Lower leg skin (tissue), 4 donors: ENCODE data around the gene ANXA11. TPM values are rescaled to one million over a fixed set of nuclear protein-coding genes. Genes with fewer than 3 reads are reported as not detected.
"Not testable (repeated sequence)": the region's sequence is repeated elsewhere in the genome, so short reads cannot be mapped to it uniquely, and the experiment has no call there.

ENCODE experiments used
- DNase-seq, 2 donors: peaks; one replicate each; pipeline ENCODE4 v3.0.0-alpha.2; 2019; ENCODE audit warnings: low spot score in 2 of 2
- H3K4me3 ChIP-seq: fragments of 200-600 bp; sonication (generic); 2 replicates; pipeline ENCODE4 v1.5.1; 2017; ENCODE audit warnings: mild to moderate bottlenecking, low read depth; ENCODE audit not compliant: poor library complexity, severe bottlenecking
- POLR2A ChIP-seq, 2 donors: fragments of 450-650 bp; IDR thresholded peaks; one replicate each; pipeline ENCODE4 v1.6.1; 2016 to 2017; ENCODE audit warnings: antibody characterized with exemption in 2 of 2, mild to moderate bottlenecking in 1 of 2, moderate library complexity in 1 of 2
- WGBS, 2 donors: methylation state at CpG; one replicate each; pipeline ENCODE4 v1.1.5; 2018; 5-methylcytosine and 5-hydroxymethylcytosine counted together
- intact Hi-C: fragments of 100-400 bp; cut with DNase I; formaldehyde crosslinking; loops from one replicate; pipeline ENCODE4 v1.15.0; 2023; ENCODE audit warnings: low total_unique reads
- total RNA-seq, 4 donors: library from RNA; depleted of rRNA; stranded (reverse); fragments of >200 nt; gene quantifications; one replicate each; pipeline ENCODE4 v1.1.0, GENCODE V29; 2016
- TF ChIP-seq, protein P1 (sequence below), 3 donors: fragments of 450-650 bp; IDR thresholded peaks; one replicate each; pipeline ENCODE4 v1.5.1; 2016; ENCODE audit warnings: antibody characterized with exemption in 3 of 3, mild to moderate bottlenecking in 3 of 3, moderate library complexity in 2 of 3

ANXA11 gene
- total RNA-seq, 4 donors from 2014 or later: 68.4 to 109 (median 100) TPM

DNA sequence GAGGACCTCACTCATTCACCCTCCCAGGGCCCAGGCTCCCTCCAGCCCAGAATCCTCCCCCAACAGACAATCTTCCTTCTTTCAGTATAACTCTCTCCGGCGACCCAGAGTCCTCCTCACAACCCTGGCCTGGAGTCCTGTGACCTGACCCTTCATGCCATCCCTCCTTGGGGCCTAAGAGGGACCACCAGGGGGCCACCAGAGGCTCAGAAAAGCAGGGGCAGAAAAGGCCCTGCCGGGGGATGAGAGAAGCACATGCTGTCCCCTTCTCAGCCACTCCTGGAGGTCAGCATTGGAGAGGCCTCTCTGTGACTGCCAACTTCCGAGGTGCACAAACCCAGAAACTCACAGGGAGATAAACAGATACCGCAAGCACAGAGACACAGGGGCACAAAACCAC, 31.1 kb upstream of the ANXA11 start:
- WGBS, 2 donors: 100% methylated on average over 4 of the region's 5 CpGs; no CpG with 5 or more reads in 1 of the 2 donors
- H3K4me3 ChIP-seq, intact Hi-C loops, DNase-seq: not testable (repeated sequence)

DNA sequence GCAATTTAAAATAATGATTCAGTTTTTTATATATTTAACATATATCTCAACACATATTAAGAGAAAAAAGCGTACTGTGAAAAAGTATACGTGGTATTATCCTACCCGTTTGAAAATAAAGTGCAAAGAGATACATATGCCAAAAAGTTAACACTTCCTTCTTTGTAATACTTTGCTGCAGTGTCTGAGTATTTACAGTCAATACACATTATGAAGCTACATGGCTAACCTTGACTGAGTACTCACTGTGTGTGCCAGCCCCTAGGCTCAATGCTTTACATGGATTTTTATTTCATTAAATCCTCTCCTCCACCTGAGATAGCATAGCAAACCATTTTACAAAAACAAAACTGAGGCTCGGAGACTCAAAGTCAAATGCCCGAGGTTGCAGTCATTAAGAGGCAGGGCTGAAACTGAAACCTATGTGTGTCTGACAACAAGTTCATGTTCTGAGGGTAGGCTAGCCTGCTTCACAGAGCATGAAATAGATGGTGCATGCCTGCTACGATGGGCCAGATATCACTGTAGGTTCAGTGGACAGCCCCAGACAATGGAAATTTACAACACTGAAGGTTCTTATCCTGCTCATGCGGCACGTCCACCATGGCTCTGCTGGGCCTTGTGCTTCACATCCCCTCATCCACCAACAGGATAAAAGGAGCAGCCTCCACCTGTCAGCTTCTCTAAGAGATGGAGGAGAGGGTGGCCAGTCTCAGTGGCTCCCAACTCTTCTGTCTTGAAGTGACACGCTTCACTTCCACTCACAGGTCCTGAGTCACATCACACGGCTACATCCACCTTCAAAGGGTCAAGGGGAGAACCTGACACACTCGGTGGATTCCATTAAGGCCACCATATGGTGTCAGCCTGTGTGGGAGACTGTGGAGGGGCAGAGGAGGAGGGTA, 29.2 kb upstream of the ANXA11 start:
- WGBS, 2 donors: 74 to 75% methylated on average over 11 of the region's 11 CpGs
- intact Hi-C loops, DNase-seq, H3K4me3 ChIP-seq: not testable (repeated sequence)

DNA sequence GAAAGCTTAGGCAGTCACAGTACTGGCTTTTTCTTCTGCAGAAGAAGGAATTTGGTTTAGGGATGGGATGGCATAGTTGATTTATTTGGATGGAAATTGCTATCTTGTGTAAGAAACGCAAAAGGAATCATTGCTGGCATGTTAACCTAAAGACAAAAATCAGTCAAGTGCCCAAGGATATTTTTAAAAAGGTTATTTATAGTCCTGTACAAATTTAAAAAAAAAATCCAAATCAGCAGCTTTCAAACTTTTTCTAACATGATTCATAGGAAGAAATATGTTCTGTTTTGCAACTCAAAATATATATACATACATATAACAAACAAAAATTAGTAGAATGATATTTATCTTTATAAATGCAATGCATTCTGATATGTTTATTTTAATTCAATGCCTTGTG, 28.5 kb upstream of the ANXA11 start:
- intact Hi-C loops, DNase-seq, H3K4me3 ChIP-seq: not testable (repeated sequence)
- 37 to 45% methylated on average over 1 of the region's 1 CpG for WGBS, 2 donors

DNA sequence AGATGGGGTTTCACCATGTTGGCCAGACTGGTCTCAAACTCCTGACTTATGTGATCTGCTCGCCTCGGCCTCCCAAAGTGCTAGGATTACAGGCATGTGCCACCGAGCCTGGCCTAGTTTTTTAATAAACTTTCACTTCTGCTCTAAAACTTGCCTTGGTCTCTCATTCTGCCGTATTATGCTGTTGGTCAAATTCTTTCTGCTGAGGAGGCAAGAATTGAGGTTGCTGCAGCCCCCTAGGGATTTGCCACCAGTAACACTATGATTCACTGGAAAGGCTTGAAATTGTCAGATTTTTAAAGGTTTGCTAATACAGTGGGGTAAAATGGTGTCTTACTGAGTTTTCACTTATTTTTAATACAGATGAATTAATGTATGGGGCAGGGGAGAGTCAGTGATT, 21.4 kb upstream of the ANXA11 start:
- DNase-seq: not testable (repeated sequence)

DNA sequence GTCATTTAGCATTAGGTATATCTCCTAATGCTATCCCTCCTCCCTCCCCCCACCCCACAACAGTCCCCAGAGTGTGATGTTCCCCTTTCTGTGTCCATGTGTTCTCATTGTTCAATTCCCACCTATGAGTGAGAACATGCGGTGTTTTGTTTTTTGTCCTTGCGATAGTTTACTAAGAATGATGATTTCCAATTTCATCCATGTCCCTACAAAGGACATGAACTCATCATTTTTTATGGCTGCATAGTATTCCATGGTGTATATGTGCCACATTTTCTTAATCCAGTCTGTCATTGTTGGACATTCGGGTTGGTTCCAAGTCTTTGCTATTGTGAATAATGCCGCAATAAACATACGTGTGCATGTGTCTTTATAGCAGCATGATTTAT, 17.7 kb upstream of the ANXA11 start:
- H3K4me3 ChIP-seq, intact Hi-C loops, DNase-seq: not testable (repeated sequence)
- 33% methylated on average over 1 of the region's 5 CpGs; no CpG with 5 or more reads in 1 of the 2 donors for WGBS, 2 donors

More for the DNA sequence above, 21.4 kb upstream of the ANXA11 start:
- intact Hi-C loops, H3K4me3 ChIP-seq: not testable (repeated sequence)
- WGBS, 2 donors: 65 to 70% methylated on average over 4 of the region's 4 CpGs

DNA sequence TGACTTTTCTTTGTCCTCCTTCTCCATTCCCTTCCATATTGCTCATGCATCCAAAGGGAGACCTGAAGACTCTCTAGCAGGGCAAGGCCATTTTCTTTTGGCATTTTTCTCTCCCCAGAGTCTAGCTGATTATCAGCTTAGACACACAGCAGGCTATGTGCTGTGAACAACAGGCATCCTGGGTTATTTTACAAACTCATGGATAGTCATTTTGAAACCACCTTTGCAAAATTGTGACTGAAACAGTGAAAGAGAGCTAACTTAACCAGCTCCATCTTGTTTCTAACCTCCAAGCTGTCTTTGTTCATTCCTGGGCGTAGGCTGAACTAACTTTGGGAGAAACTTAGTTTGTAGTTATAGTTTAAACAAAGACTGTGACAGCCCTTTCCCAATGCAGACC, 13.5 kb upstream of the ANXA11 start:
- intact Hi-C loops, DNase-seq, H3K4me3 ChIP-seq: not testable (repeated sequence)
- WGBS, 2 donors: 92 to 100% methylated on average over 1 of the region's 1 CpG

DNA sequence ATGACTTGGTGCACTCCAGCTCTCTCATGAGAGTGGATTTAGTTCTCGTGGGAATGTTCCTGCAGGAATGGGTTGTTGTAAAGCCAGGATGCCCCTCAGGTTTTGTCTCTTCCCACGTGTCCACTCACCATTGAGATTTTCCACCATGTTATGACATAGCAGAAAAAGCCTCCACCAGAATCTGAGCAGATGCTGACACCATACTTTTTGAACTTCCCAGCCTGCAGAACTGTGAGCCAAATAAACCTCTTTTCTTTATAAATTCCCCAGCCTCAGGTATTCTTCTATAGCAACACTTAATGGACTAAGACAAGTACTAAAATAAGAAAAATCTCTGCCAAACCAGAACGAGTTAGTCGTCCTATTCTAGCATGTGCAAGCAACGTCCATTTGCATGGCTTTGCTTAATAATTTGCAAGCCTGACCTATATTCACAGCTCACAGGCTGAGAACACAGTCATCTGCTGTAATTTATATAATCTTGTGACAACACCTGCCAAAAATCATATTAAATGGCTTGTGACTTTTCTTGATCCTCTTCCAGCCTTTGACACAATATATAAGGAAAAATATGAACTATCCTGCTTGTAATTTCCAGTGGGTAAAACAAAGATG, 9.1 kb upstream of the ANXA11 start:
- 71 to 75% methylated on average over 5 of the region's 5 CpGs for WGBS, 2 donors
- H3K4me3 ChIP-seq, intact Hi-C loops, DNase-seq: not testable (repeated sequence)

DNA sequence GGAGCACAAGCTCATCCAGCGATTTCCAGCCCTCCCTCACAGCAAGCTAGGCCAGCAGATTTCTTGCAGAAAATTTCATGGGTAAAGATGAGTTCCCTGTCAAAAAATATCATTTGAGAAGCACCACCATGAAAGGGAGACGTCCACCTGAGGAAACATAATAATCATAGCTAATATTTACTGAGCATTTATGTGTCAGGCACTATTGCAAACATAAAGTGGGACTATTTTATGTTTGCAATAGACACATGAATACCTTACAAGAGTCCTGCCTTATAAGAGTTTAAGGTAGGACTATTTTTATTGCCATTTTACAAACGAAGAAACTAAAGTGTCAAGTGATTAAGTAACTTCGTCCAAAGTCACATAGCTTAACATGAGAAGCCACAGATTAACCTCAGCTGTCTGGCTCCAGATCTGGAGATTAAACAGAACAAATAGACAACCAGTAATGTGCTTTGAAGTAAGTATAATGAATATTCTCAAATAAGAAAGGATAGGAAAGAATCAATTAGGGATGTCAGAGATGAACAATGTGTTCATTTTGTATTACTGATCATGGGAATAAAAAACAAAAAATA, 7.3 kb upstream of the ANXA11 start:
- intact Hi-C loops, H3K4me3 ChIP-seq, DNase-seq: not testable (repeated sequence)
- 65 to 84% methylated on average over 4 of the region's 4 CpGs for WGBS, 2 donors

DNA sequence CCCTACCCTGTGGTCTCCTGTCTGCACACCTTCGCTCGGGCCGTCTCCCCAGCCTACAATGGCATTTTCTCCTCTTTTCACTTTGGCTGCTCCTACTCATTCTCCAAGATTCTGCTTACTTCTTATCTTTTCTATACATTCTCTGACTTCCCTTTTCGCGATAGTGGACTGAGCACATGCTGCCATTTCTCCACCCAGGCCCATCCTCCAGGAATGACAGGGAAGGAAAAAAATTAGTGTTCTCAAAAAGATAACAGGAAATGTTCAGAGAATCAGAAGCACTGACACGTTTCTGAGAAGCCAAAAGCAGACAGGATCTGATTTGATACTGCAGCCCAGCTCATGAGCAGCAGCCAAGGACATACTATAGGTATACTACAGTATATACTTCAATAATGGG, 6.4 kb upstream of the ANXA11 start:
- no peak overlapping the region for H3K4me3 ChIP-seq
- 90 to 92% methylated on average over 6 of the region's 6 CpGs for WGBS, 2 donors
- intact Hi-C loops: no loop called here
- TF ChIP-seq POLR2A (IDR thresholded peaks at IDR 0.05): no peak
- TF ChIP-seq, protein P1, sequence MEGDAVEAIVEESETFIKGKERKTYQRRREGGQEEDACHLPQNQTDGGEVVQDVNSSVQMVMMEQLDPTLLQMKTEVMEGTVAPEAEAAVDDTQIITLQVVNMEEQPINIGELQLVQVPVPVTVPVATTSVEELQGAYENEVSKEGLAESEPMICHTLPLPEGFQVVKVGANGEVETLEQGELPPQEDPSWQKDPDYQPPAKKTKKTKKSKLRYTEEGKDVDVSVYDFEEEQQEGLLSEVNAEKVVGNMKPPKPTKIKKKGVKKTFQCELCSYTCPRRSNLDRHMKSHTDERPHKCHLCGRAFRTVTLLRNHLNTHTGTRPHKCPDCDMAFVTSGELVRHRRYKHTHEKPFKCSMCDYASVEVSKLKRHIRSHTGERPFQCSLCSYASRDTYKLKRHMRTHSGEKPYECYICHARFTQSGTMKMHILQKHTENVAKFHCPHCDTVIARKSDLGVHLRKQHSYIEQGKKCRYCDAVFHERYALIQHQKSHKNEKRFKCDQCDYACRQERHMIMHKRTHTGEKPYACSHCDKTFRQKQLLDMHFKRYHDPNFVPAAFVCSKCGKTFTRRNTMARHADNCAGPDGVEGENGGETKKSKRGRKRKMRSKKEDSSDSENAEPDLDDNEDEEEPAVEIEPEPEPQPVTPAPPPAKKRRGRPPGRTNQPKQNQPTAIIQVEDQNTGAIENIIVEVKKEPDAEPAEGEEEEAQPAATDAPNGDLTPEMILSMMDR (IDR thresholded peaks at IDR 0.05): no peak
- no peak for DNase-seq

DNA sequence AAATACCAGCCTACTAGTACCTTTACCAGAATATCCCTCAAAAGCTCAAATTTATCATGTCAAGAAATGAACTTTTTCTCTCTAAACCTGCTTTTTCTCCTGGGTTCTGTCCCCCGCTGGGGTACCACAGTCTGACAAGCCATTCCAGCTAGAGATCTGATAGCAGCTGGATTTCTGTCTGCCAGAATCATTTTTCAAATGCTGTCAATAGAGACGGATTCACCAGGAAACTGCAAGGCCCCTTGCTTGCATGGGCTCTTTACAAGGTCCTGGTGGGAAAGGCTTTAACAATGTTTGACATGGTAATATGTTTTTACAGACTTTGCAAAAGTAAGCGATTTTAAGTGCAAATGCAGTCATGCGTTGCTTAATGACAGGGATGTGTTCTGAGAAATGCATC, 4.9 kb upstream of the ANXA11 start:
- 90 to 94% methylated on average over 4 of the region's 4 CpGs for whole genome bisulfite sequencing, 2 donors

More for the DNA sequence above, 4.9 kb upstream of the ANXA11 start:
- no peak for DNase-seq
- intact Hi-C loops: no loop called here
- no peak for TF ChIP-seq POLR2A (IDR thresholded peaks at IDR 0.05)
- TF ChIP-seq, protein P1 (IDR thresholded peaks at IDR 0.05): no peak
- no peak overlapping the region for H3K4me3 ChIP-seq
